GM19372 (cell line): ENCODE results near the gene SEC14L5.
"Not testable (repeated sequence)": the region's sequence is repeated elsewhere in the genome, so short reads cannot be mapped to it uniquely, and the experiment has no call there.

ENCODE experiments used
- ATAC-seq: cut with Tn5 transposase; IDR thresholded peaks from one replicate; pipeline ENCODE4 v1.9.1; 2021; ENCODE audit warnings: mild to moderate bottlenecking, low read depth, moderate library complexity; ENCODE audit not compliant: unreplicated experiment

The SEC14L5 gene

DNA sequence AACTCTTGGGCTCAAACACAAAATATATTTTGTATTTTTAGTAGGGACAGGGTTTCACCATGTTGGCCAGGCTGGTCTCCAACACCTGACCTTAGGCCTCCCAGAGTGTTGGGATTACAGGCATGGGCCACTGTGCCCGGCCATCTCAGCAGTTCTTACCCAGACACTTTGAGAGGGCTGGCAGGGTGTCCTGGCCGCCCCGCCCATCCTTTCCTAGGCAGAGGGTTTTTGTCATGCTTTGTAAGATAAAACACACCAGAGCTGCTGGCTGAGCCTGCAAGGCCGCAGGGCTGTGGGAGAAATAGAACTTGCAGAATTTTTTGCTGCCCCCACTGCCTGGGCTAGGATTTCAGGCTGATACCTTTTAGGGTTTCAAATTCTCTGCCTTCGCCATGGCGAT, 29.9 kb upstream of the SEC14L5 start:
- no peak for ATAC-seq

DNA sequence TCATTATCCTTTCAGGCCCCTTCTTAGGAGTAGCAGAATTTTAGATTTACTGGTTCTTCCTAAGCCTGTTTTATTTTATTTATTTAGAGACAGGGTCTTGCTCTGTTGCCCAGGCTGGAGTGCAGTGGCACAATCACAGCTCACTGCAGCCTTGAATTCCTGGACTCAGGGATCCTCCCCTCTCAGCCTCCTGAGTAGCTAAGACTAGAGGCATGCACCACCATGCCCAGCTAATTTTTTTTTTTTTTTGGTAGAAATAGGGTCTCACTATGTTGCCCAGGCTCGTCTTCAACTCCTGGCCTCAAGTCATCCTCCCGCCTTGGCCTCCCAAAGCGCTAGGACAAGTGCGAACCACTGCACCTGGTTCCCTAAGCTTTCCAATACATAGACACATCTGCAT, 28.5 kb upstream of the SEC14L5 start:
- not testable (repeated sequence) for ATAC-seq

DNA sequence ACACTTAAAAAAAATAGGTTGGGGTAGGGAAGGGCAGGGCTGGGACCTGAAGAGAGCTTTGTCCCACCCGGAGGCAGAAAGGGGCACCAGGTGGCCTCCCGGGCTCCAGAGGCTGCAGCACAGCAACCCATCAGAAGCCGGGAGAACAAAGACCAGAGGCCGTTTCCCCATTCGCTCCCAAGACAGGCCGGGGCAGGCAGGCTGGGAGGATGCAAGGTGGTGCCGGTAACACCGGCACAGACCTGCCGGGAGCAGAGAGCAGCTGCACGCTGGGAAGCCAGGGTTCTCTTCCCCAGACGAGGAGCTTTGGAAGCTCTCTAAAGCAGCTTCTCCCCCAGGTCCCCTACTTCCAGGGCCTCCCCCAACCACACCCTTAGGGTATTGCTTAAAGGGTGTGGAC, 26.7 kb upstream of the SEC14L5 start:
- no peak for ATAC-seq

DNA sequence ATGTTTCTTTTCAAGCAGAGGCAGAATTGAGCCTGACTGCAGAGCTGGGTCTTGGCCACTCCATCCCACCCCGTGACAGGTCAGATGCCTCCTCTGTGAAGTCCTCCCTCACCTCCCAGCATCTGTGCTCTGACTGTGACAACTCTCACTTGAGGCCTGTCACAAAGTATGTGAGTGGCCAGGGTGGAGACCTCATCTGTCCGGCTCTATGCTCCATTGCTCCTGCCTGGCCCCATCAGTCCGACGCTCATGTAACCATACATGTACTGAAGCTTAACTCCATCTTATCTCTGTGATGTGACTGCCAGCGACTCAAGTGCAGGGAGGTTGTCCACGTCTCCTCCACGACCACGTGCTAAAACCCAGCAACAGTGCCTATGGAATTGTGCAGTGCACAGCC, 24.7 kb upstream of the SEC14L5 start:
- ATAC-seq: no peak

DNA sequence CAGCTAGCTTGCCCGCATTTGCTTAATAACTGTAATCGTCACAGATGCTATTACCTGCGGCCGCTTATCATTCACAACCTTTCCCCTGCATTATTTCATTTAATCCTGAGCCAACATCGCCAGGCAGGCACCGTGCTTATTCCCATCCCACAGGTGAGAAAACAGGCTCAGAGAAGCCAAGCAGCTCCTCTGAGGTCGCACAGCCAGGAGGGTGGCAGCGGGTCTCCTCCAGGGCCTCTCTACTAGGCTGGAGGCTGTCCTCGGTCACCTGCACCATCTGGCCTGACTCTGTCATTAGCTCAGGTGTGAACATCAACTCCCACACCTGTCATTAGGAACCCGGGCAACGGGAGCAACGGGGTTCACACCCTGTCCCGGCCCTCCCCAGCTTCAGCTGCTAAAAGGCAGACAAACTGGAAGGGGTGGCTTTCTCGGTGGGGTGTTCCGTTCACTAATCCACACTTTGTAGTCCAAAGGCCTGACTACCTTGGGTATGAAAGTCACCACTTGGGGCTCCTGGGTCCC, 24.2 kb upstream of the SEC14L5 start:
- no peak for ATAC-seq

DNA sequence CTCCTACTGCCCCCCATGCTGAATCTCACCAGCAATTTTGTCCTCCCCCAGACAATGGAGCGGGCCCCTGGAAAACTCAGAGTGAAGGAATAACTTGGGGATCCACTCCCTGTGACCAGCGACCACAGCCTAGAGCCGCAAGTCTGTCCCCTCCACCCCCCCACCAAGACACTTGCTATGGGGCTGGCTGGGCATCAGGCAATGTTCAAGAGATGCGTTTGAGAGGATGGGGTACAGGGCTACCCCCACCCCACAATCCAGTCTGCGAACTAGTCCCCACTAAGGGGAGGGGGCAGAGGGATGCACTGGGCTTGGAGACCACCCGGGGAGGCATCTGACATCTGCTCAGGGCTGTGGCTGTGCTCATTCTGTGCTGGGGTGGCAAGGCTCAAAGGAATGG, 23.5 kb upstream of the SEC14L5 start:
- no peak for ATAC-seq

DNA sequence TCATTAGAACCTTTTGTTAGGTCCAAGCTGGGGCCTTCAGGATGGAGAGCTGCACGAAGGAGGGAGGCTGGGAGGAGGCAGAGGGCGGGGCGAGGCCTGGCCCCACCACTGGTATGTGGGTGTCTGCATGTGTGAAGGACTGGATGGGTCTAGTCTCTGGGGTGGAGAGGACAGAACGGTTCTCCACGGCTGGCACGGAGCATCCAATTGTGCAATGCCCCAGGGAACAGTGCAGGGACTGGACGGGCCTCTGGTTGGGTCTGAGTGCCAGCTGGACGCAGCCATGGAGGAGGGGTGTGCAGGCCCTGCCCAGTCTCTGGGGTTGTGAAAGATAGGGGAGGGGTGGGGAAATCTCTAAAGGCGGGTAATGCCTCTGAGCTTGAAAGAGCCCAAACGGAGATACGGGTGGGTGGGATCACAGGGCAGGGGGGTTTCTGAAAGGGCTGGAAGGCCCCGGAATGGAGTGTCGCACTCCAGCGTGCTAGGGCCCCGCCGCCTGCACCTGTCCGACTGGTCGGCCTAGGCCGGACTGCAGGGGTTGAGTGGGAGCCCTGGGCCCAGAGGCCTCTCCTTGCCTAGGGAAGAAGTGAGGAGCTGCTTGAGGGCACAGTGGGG, 22.8 kb upstream of the SEC14L5 start:
- no peak for ATAC-seq

DNA sequence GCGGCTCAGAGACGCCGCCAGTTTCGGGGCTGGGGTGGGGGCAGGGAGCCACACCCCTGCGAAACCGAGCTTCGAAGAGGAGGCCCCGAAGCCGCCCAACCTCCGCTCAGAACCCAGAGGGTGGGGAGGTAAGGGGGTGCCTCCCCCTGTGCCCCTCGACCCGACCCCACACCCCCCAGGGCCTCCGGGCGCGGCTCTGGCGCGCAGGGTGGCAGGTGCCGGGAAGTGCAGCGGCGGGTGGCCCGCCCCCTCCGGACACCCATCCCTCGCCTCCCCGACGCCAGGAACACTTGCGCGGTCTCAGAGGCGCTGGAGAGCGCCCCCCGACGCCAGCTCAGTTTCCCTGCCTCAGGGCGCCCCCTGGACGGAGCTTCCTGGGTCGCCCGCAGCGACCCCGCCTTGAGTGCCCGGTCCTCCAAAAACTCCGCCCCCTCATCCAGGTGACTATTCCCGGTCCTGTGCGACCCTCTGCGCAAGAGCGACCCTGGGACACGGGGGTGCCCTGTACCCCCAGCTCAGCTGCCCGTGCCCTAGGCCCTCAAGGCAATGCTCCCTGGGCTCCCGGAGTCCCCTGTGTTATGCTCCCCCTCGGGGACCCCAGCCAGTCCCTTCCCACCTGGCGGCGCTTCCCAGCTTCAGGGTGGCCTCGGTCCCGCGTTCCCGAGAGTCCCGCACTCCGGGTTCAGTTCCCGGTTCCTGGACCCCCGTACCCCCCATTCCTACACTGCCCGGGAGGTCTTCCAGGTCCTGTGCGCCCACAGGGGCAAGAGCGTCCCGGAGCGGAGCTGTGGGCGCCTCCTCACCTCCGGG, 21.7 kb upstream of the SEC14L5 start:
- no peak for ATAC-seq

DNA sequence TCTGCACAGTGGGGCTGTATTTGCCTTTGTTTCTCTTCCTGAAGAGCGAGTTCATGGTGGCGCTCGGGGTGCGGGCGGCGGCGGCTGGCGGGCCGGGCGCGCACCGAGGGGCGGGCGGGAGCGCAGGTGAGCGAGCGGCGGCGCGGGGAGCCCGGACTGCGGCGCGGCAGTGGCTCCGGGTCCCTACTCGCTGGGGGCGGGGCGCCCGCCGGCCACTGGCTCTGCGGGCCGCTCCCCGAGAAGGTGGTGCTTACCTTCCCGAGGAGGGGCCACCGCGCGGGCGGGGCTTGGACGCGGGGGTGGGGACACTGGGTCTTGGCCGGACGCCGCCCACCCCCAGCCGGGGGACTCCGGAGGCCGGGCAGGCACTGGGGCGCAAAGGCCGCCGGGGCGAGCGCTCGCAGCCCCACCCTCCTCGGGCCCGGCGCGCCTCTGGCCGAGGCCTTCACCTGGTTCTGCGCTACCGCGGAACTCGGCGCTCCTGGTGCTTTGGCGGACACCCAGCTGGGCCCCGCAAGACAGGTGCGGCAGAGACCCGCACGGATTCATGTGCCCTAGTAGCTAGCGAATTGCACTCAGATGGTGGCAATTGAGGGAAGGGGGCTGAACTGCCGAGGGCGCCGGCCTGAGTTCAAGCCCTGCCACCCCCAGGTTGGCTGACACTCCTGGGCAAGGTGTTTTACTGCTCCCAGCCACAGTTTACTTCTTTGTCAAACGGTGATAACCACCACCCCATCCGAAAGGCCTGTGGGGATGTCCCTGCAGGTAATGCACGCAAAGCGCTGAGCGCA, 20.9 kb upstream of the SEC14L5 start, which contains the start of gene PPL:
TSS of gene PPL (minus strand) at position 158 of the 791 bp plus-strand sequence. CDS start at position 55, 103 bp downstream.
- ATAC-seq: peak; percentile 82

DNA sequence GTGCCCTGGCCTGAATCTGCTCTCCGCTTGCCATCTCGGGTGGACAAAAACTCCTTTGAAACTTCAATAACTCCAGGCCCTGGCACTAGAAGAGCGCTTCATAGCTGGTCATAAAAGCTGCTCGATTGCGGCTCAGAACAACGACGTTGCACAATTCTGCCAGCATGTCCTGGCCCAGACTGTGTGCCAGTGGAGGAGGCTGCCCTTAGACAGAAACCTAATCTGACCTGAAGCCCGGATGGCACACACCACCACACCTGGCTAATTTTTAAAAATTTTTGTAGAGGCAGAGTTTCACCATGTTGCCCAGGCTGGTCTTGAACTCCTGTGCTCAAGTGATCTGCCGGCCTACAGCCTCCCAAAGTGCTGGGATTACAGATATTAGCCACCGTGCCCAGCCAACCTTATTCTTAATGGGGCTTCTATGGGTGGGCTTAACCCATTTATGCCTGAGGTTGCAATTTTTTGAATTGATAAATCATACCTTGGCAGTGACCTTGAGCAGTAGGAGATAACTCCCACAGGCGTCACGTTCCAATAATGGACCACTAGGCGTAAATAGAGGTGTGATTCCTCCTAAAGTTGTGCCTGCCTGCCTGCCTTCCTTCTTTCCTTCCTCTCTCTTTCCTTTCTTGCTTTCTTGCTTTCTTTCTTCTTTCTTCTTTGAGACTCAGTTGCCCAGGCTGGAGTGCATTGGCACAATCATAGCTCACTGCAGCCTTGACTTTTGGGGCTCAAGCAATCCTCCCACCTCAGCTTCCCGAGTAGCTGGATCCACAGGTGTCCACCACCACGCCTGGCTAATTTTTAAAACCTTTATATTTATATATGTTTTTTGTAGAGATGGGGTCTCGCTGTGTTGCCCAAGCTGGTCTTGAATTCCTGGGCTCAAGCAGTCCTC, 20.1 kb upstream of the SEC14L5 start:
- no peak for ATAC-seq

DNA sequence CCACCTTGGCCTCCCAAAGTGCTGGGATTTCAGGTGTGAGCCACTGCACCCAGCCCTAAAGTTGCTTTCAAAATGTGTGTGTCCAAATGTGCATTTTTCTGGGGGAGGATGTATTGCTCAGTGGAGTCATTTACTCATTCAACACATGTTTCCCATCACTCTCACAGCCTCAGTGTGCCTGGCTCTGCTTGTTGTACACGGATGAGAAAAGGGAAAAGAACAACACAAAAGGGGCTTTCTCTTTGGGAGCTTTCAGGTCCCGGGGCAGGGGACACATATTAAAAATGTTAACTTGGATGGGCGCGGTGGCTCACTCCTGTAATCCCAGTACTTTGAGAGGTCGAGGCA, 19.5 kb upstream of the SEC14L5 start:
- ATAC-seq: no peak

DNA sequence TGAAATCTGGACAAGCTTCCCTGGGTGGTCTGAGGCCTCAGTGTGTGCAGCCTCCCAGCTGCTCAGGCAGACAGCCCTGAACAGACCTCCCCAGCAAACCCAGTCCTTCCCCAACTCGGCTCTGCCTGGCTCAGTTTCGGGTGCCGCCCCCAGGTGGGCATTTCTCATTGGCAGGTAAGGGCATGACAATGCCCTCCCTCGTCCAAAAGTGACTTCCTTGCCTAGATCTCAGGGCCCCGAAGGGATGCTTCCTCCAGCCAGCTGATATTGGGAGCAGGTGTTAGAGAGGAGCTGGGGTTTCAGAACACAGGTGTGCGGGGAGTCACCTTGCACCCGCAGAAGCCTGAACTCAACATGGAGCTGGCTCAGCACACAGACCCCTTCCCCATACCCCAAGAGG, 17.4 kb upstream of the SEC14L5 start:
- ATAC-seq: no peak

DNA sequence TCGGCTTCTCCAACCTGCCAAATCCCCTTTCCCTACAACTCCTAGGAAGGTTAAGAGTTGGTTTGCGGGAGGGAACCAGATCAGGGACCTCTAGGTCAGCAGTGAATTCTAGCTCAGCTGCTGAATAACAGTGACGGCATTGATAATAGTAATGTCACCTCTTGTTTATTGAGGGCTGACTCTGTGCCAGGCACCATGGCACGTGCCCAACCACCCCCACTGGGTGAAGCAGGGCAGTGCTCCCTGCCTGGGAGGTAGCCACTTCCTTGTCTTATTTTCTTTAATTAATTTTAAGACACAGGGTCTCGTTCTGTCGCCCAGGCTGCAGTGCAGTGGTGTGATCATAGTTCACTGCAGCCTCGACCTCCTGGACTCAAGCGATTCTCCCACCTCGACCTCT, 15.6 kb upstream of the SEC14L5 start:
- ATAC-seq: no peak

DNA sequence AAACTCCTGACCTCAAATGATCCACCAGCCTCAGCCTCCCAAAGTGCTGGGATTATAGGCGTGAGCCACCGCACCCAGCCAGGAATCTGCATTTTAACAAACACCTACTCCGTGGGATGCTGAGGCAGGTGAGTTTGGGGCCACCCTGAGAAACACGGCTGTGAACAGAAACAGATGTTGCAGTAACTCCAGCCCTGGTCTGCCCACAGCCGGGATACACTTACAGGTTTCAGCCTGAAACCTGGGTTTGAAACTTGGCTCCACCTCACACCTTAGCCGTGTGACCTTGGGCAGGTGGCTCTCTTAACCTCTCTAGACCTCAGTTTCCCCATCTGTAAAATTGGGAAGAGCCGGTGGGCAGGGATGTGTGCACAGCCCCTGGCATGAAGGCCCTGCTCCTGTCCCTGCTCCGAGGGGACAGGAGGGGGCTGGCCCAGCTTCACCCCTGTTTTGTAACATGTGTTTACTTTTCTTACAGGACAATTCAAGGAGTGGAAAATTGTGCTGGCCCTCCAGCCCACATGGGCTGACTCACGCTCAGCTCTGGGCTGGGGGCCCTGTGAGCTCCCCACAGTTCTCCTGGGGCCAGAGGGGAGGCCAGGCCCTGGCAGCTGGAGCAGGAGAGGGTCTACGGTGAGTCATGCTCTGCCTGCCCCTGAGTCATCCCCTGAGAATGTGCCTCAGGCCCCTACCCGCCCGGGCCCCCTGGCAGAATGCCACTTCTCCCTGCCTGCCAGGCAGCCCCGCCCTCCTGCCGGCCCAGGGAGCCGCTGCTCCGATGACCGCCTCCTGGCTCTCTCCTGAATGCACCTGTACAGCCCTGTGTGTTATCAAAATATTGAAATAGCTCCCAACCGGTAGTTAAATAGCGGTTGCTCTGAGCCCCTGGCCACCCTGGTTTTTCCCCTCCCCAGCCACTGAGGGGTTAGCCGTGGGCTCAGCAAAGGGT, 13.5 kb upstream of the SEC14L5 start:
- no peak for ATAC-seq

DNA sequence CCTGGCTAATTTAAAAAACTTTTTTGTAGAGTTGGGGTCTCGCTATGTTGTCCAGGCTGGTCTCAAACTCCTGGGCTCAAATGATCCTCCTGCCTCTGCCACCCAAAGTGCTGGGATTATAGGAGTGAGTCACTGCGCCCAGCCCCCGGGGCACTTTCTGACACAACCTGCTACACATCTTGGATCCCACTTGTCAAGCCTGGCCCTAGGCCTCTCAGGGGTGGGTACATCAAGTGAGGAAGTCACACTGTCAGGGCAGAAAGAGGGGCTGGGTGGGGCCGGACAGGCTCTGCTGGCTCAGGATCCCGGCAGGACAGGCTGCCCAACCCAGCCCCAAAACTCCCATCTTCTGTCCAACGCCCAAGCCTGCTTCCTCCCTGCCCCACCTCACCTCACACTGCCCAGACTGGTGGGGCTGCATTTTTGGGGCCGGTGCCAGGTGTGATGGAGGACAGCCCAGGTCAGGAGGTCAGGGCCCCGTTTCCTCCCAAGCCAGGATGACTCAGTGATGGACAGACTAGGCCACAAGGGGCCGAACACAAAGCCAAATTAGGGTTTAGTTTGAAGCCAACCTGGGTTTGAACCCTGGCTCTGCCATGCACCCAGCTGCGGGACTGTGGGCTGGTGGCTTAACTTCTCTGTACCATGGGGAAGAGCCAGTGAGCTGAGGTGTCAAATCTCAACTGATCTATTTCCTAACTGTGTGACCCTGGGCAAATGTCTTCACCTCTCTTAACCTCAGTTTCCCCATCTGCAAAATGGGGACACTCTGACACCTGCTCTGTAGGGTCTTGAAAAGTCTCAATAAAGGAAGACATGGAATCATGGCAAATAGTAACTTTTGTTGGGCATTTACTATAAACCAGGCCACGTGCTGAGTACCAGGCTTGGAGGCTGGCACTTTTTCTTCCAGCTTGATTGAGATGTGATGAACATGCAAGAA, 12.3 kb upstream of the SEC14L5 start:
- no peak for ATAC-seq

DNA sequence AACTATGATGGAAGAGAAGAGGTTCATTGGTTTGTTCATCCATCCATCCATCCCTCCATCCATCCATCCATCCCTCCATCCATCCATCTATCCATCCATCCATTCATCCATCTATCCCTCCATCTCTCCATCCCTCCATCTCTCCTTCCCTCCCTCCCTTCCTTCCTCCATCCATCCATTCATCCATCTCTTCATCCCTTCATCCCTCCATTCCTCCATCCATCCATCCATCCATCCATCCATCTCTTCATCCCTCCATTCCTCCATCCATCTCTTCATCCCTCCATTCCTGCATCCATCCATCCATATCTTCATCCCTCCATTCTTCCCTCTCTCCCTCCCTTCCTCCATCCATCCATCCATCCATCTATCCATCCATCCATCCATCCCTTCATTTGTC, 11.2 kb upstream of the SEC14L5 start:
- ATAC-seq: no peak

DNA sequence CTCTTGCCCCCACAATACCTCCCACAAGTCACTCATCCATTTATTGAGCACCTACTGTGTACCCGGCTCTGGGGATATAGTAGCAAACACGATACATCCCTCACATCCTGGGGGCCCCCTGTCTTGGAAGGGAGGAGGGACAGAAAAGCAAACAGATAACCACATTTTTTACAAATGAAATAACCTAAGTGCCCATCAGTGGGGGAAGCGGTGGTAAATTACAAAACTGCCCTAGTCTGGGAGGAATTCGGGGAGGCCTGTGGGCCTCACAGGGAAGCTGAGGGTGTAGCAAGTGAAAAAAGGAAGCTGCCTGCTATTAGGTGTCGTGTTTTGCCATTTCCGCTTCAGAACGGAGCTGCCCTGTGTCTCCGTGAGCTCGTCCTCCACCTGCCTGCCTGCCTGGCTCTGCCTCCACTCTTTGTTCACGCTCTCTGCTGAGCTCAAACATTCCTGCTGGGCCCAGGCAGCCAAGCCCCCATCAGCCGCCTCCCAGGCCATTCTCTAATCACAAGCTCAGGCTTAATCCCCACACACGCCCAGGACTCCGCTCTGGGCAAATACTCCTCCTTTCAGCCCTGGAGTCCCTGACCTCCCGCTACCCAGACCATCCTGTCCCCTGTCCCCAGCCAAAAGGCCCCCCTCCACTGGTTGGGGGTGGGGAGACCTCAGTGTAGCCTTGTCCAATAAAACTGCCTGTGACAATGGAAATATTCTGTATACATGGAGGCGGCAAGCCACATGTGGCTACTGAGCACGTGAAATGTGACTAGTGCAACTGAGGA, 10.2 kb upstream of the SEC14L5 start:
- no peak for ATAC-seq
